AG09319 (cell line): ENCODE measurements around the gene CDY1.
"Not testable (repeated sequence)": the region's sequence is repeated elsewhere in the genome, so short reads cannot be mapped to it uniquely, and the experiment has no call there.

ENCODE experiments used
- DNase-seq: peaks from one replicate; pipeline ENCODE4 v3.0.0-alpha.2; 2010; ENCODE audit warnings: low read depth; ENCODE audit errors: extremely low read depth

CDY1 gene, protein sequence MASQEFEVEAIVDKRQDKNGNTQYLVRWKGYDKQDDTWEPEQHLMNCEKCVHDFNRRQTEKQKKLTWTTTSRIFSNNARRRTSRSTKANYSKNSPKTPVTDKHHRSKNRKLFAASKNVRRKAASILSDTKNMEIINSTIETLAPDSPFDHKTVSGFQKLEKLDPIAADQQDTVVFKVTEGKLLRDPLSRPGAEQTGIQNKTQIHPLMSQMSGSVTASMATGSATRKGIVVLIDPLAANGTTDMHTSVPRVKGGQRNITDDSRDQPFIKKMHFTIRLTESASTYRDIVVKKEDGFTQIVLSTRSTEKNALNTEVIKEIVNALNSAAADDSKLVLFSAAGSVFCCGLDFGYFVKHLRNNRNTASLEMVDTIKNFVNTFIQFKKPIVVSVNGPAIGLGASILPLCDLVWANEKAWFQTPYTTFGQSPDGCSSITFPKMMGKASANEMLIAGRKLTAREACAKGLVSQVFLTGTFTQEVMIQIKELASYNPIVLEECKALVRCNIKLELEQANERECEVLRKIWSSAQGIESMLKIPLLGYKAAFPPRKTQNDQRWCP

DNA sequence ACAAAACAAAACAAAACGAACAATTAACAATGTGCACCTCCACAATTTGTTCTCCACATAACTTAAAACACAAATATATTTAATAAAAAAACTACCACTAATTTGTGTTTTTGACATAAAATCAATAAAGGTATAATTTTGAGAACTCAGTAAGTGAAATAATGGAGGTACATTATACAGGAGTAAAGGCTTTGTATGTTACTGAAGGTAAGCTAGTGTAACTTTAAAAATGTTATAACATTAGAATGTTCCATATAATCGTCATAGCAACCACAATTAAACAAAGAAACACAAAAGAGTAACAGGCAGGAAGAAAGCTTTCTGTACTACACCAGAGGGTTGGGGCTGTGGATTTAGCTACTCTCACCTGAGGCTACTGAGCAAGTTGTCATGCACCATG lies at the start of gene CDY1:
TSS of gene CDY1 (plus strand) at position 301 of the 400 bp plus-strand sequence. CDS start 326 bp downstream, outside the sequence.
- DNase-seq = not testable (repeated sequence)

- not testable (repeated sequence) for DNase-seq
These were observed 28.6 kb upstream of the CDY1 start for GRCh38 chrY:25593336-25593735.

DNA sequence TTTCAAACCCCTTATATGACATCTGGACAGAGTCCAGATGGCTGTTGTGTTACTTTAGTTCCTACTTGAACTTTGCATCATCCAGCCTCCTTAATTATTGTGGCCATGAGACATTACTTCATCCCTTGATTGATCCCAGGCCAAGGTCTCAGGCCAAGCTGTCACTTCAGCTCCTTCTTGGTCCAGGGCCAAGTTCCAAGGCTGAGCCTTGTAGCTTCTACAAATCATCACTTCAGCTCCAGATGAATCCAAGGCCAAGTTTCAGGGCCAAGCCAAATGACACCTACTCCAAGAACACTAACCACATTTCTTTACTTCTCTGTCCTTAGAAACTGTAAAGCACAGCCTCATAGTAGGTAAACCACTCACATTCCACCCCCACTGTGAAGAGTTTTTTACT lies 1.7 kb upstream of the CDY1 start:
- DNase-seq = not testable (repeated sequence)

DNA sequence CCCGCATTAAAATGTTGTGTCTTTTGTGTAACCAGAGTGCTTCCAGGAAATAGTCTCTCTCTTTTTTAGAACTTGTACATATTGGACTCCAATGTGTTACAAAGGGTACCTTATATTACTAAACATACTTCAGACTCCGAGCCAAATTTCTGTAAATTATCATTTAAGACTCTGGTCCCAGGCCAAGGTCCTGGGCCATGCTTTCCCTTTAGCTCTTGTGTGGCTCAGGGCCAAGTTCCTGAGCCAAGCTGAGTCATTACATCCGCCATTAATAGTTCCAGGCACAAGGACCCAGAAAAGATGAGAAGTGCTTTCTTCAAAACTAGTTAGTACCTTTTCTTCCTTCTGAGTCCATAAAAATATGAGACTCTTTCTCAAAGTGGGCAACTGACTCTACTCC lies 4.6 kb downstream of the CDY1 start:
- DNase-seq = not testable (repeated sequence)

DNA sequence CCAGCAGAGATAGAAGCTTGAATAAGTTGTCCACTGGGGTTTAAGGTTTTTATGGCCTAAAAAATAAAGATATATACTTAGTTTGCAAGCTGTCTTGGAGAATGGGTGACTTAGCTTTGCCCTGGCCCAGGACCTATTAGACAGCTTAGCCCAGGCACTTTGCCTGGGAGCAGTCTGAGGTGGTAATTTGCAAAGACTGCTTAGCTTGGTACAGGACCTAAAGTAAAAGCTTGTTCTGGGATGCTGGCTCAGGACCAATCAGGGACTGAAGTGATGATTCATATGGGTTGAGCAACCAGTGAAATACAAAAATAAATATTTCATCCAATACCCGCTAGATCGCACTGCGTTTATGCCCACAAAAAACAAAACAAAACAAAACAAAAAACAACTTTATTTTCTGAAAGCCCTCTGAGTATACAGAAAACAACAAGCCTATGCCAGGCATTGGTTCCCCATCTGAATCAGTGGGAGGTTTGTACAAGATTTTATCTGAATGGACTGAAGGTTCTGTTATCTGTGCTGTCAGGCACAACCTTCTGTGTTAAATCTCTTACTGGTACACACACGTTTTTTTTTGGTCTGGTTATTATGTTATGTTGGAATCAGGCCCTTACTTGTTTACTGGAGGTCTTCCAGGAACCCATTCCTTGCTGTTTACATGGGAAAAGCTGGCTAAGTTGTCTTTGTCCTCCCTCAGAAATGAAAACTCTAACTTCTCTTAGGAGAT lies 8.6 kb downstream of the CDY1 start:
- DNase-seq = not testable (repeated sequence)

GRCh38 chrY:25639852-25640251 lies 17.9 kb downstream of the CDY1 start:
- not testable (repeated sequence) for DNase-seq

GRCh38 chrY:25643024-25643915 lies 21.4 kb downstream of the CDY1 start:
- DNase-seq = not testable (repeated sequence)
